Choroid plexus epithelial cell (primary cell): ENCODE data around the gene CROCC.

ENCODE experiments used
- DNase-seq: peaks from one replicate; pipeline ENCODE4 v3.0.0-alpha.2; 2010; ENCODE audit warnings: low read depth
- H3K4me3 ChIP-seq: 2 replicates; pipeline ENCODE4 v1.5.1; 2011; ENCODE audit warnings: low read depth, mild to moderate bottlenecking, control low read depth, low read length, moderate library complexity
- TF ChIP-seq, protein P1 (sequence below): conservative IDR thresholded peaks from 2 replicates; pipeline ENCODE4 v1.5.1; 2011; ENCODE audit warnings: low read depth, mild to moderate bottlenecking, control low read depth, inconsistent platforms, low read length, moderate library complexity

The CROCC gene

DNA sequence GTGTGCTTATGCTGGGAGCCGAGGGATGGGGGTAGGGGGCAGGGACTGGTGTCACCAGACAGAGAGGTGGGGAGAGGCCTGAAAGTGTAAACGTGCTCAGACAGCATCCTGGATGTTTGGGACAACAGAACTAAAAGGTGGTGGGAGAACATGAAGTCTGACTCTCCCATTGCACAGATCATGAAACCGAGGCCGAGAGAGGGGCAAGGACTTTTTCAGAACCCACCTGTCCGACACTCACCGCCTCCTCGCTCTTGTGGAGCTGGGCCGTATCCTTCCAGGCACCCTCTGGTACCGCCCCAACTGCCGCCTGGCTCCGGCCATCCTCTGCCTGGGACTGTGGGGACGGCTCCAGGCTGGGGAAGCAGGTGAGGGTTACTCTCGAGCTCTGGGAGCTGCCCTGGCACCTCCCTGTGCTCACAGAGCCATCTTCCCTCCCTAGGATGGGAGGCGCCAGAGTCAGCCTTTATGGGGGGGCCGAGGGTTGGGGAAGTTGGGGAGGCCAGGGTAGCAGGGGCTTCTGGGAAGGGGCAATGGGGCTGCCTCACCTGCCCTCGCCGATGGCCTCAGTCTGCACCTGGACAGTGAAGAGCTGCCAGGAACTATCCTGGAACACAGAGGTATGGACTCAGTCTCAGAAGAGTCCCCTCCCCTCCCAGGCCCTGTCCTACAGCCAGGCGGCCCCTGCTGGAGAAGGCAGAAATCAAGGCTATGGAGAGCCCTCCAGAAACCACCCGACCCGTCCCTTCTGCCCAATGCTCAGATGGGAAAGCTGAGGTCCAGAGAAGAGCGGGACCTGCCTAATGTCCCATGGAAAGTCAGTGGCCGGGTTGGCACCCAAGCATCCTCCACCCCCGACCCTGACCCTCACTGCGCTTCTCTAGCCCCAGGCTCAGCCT lies 83.0 kb downstream of the CROCC start:
- H3K4me3 ChIP-seq, result no peak overlapping the region
- DNase-seq, result no peak
- TF ChIP-seq, protein P1, sequence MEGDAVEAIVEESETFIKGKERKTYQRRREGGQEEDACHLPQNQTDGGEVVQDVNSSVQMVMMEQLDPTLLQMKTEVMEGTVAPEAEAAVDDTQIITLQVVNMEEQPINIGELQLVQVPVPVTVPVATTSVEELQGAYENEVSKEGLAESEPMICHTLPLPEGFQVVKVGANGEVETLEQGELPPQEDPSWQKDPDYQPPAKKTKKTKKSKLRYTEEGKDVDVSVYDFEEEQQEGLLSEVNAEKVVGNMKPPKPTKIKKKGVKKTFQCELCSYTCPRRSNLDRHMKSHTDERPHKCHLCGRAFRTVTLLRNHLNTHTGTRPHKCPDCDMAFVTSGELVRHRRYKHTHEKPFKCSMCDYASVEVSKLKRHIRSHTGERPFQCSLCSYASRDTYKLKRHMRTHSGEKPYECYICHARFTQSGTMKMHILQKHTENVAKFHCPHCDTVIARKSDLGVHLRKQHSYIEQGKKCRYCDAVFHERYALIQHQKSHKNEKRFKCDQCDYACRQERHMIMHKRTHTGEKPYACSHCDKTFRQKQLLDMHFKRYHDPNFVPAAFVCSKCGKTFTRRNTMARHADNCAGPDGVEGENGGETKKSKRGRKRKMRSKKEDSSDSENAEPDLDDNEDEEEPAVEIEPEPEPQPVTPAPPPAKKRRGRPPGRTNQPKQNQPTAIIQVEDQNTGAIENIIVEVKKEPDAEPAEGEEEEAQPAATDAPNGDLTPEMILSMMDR, result peak; percentile 40

DNA sequence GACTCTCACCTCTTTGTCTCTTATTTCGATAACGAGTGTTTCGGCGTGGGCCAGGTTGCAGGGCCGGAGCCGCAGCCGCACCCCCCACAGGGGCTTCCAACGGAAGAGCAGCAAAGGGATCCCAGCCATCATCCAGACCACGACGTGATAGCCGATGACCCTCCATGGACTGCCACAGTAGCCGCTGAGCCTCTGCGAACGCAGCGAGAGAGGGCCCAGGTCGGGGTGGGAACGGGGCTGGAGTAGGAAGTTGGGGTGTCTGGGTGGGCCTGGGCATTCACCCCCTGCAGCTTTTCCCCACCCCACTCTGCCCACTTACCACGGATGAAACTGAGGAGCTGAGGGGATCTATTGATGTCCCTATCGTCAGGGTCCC lies 83.6 kb downstream of the CROCC start:
- TF ChIP-seq, protein P1, result no peak
- no peak overlapping the region for H3K4me3 ChIP-seq
- DNase-seq, result no peak

DNA sequence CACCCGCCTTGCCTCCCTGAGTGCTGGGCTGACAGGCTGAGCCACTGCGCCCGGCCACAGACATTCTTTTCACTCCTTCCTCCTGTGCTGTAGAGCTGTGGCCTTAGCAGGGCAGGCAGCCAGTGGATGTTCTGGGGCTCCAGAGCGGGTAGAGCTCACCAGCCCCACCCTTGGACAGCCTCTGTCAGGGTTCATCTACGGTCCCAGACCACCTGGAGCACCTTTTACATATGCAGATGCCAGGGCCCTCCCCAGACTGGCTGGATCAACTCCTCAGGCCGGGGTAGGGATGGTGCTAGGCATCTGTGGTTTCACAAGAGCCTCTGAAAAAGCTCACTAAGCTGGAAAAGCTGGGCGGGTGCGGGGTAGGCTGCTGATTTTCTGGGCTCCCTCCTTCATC lies 85.4 kb downstream of the CROCC start:
- H3K4me3 ChIP-seq, result no peak overlapping the region
- no peak for DNase-seq
- TF ChIP-seq, protein P1, result no peak

DNA sequence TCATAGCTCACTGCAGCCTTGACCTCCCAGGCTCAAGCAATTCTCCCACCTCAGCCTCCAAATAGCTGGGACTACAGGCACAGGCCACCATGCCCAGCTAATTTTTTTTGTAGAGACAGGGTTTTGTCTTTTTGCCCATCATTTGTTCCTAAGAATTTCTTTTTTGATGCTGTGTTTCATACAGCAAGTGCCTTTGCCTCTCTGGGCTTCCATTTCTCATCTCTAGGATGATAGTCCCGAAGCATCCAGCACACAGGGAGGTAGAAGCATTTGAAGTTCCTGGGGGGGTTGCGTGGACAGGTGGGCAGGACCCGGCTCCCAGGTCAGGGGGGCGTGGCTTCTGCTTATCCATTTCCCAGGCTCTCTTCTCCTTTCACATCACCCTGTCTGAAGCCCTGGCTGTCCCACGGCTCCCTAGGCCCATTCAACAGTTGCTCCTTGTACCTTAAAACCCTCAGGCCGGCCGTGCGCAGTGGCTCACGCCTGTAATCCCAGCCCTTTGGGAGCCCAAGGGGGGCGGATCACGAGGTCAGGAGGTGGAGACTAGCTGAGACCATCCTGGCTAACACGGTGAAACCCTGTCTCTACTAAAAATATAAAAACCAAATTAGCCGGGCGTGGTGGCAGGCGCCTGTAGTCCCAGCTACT lies 86.6 kb downstream of the CROCC start:
- DNase-seq, result no peak
- no peak overlapping the region for H3K4me3 ChIP-seq
- TF ChIP-seq, protein P1, result no peak

DNA sequence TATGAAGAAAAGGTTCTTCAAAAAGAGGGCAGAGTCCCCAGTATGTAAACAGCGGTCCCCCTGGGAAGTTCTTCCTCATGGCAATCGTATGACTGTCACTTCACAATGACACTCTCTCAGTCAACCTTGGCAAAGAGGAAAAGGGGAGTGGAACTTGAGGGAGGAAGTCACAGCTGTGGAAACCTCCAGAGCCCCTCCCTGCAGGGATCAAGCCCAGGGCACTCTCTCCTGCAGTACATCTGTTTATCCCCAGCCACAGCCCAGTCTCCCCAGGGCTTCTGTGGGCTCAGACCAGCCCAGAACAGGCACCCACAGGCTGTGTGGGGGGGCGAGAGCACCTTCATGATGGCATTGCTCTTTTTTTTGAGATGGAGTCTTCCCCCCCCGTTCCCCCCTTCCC lies 88.0 kb downstream of the CROCC start:
- no peak for DNase-seq
- TF ChIP-seq, protein P1, result no peak
- H3K4me3 ChIP-seq, result no peak overlapping the region

DNA sequence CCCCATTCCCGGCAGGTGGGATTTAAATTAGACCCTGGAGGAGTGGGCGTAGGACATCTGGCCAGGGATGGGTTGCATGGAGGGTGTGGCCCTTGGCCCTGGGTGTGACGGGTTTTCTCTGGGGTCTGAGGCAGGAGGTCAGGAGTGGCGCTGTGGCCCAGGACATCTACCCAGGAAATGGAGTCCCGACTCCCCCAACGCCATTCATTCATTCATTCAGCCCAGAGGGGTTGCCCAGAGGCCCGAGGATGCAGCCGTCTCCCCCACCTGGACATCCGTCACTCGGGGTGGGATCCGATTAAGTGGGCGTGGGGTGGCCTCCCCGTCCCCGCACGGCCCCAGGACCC lies 89.3 kb downstream of the CROCC start:
- TF ChIP-seq, protein P1, result no peak
- peak overlapping the region; percentile 76 for H3K4me3 ChIP-seq
- no peak for DNase-seq
